ENCODE results near the gene TNFRSF8. TPM values are rescaled to one million over a fixed set of nuclear protein-coding genes. Genes with fewer than 3 reads are reported as not detected.

Gene TNFRSF8
- total and polyA plus RNA-seq, 2 donors, result 0.94 to 3.3 TPM

- WGBS, result 94% methylated on average over 3 of the region's 3 CpGs
- Histone ChIP-seq H3K9me3 (ENCODE audit: control insufficient read depth in 2 of 2, insufficient read depth in 1 of 2, low read length in 1 of 2) (no peaks in the 10 kb centered on the region), H3K27me3 (ENCODE audit: control insufficient read depth in 2 of 2, insufficient read depth in 1 of 2, low read length in 1 of 2) (no peaks in the 10 kb centered on the region), H3K4me1 (ENCODE audit: control insufficient read depth in 2 of 2, insufficient read depth in 2 of 2, low read length in 2 of 2) (peaks cover 2 to 6% of the 10 kb centered on the region in 2 donors), H3K4me3 (ENCODE audit: low read length in 2 of 2) (no peak overlapping the region), H3K27ac (ENCODE audit: low read depth in 1 of 2, low read length in 1 of 2) (no peak overlapping the region), H3K36me3 (ENCODE audit: control insufficient read depth in 2 of 2, insufficient read depth in 2 of 2, low read length in 1 of 2) (no peaks in the 10 kb centered on the region)
- no peak for DNase-seq (ENCODE audit: low read depth in 6 of 9, low spot score in 9 of 9)
Observed at GRCh38 chr1:12071892-12072291, 8.8 kb downstream of the TNFRSF8 start.

- no peak overlapping the region for H3K27ac ChIP-seq (ENCODE audit: low read depth in 1 of 2, low read length in 1 of 2)
- no peaks in the 10 kb centered on the region for H3K9me3 ChIP-seq (ENCODE audit: control insufficient read depth in 2 of 2, insufficient read depth in 1 of 2, low read length in 1 of 2)
- H3K4me1 ChIP-seq (ENCODE audit: control insufficient read depth in 2 of 2, insufficient read depth in 2 of 2, low read length in 2 of 2), result peaks cover 0 to 6% of the 10 kb centered on the region in 2 donors
- H3K36me3 ChIP-seq (ENCODE audit: control insufficient read depth in 2 of 2, insufficient read depth in 2 of 2, low read length in 1 of 2), result no peaks in the 10 kb centered on the region
- DNase-seq (ENCODE audit: low read depth in 6 of 9, low spot score in 9 of 9), result no peak
- H3K4me3 ChIP-seq (ENCODE audit: low read length in 2 of 2), result no peak overlapping the region
- no peaks in the 10 kb centered on the region for H3K27me3 ChIP-seq (ENCODE audit: control insufficient read depth in 2 of 2, insufficient read depth in 1 of 2, low read length in 1 of 2)
- 94% methylated on average over 8 of the region's 8 CpGs for WGBS
Observed at GRCh38 chr1:12072741-12073140, 9.6 kb downstream of the TNFRSF8 start.

- Histone ChIP-seq H3K9me3 (ENCODE audit: control insufficient read depth in 2 of 2, insufficient read depth in 1 of 2, low read length in 1 of 2) (no peaks in the 10 kb centered on the region), H3K27ac (ENCODE audit: low read depth in 1 of 2, low read length in 1 of 2) (no peak overlapping the region), H3K36me3 (ENCODE audit: control insufficient read depth in 2 of 2, insufficient read depth in 2 of 2, low read length in 1 of 2) (no peaks in the 10 kb centered on the region), H3K27me3 (ENCODE audit: control insufficient read depth in 2 of 2, insufficient read depth in 1 of 2, low read length in 1 of 2) (no peaks in the 10 kb centered on the region), H3K4me3 (ENCODE audit: low read length in 2 of 2) (no peak overlapping the region), H3K4me1 (ENCODE audit: control insufficient read depth in 2 of 2, insufficient read depth in 2 of 2, low read length in 2 of 2) (peaks cover 0 to 3% of the 10 kb centered on the region in 2 donors)
- 98% methylated on average over 15 of the region's 15 CpGs for WGBS
- no peak for DNase-seq (ENCODE audit: low read depth in 6 of 9, low spot score in 9 of 9)
Observed at GRCh38 chr1:12073796-12074195, 10.7 kb downstream of the TNFRSF8 start.

GRCh38 chr1:12075195-12076114, 12.4 kb downstream of the TNFRSF8 start:
- 95% methylated on average over 19 of the region's 19 CpGs for WGBS
- Histone ChIP-seq H3K27ac (ENCODE audit: low read depth in 1 of 2, low read length in 1 of 2) (no peak overlapping the region), H3K9me3 (ENCODE audit: control insufficient read depth in 2 of 2, insufficient read depth in 1 of 2, low read length in 1 of 2) (no peaks in the 10 kb centered on the region), H3K27me3 (ENCODE audit: control insufficient read depth in 2 of 2, insufficient read depth in 1 of 2, low read length in 1 of 2) (no peaks in the 10 kb centered on the region), H3K4me3 (ENCODE audit: low read length in 2 of 2) (no peak overlapping the region), H3K4me1 (ENCODE audit: control insufficient read depth in 2 of 2, insufficient read depth in 2 of 2, low read length in 2 of 2) (peaks cover 0 to 2% of the 10 kb centered on the region in 2 donors), H3K36me3 (ENCODE audit: control insufficient read depth in 2 of 2, insufficient read depth in 2 of 2, low read length in 1 of 2) (no peaks in the 10 kb centered on the region)
- no peak for DNase-seq (ENCODE audit: low read depth in 6 of 9, low spot score in 9 of 9)

- DNase-seq (ENCODE audit: low read depth in 6 of 9, low spot score in 9 of 9), result no peak
- Histone ChIP-seq H3K27ac (ENCODE audit: low read depth in 1 of 2, low read length in 1 of 2) (no peak overlapping the region), H3K4me1 (ENCODE audit: control insufficient read depth in 2 of 2, insufficient read depth in 2 of 2, low read length in 2 of 2) (no peaks in the 10 kb centered on the region), H3K9me3 (ENCODE audit: control insufficient read depth in 2 of 2, insufficient read depth in 1 of 2, low read length in 1 of 2) (peaks cover 0 to 3% of the 10 kb centered on the region in 2 donors), H3K36me3 (ENCODE audit: control insufficient read depth in 2 of 2, insufficient read depth in 2 of 2, low read length in 1 of 2) (no peaks in the 10 kb centered on the region), H3K27me3 (ENCODE audit: control insufficient read depth in 2 of 2, insufficient read depth in 1 of 2, low read length in 1 of 2) (no peaks in the 10 kb centered on the region), H3K4me3 (ENCODE audit: low read length in 2 of 2) (no peak overlapping the region)
- 98% methylated on average over 9 of the region's 9 CpGs for WGBS
Observed at GRCh38 chr1:12076425-12077005, 13.4 kb downstream of the TNFRSF8 start.

- H3K4me3 ChIP-seq (ENCODE audit: low read length in 2 of 2), result no peak overlapping the region
- no peaks in the 10 kb centered on the region for H3K27me3 ChIP-seq (ENCODE audit: control insufficient read depth in 2 of 2, insufficient read depth in 1 of 2, low read length in 1 of 2)
- H3K36me3 ChIP-seq (ENCODE audit: control insufficient read depth in 2 of 2, insufficient read depth in 2 of 2, low read length in 1 of 2), result no peaks in the 10 kb centered on the region
- H3K27ac ChIP-seq (ENCODE audit: low read depth in 1 of 2, low read length in 1 of 2), result no peak overlapping the region
- WGBS, result 97% methylated on average over 7 of the region's 7 CpGs
- H3K9me3 ChIP-seq (ENCODE audit: control insufficient read depth in 2 of 2, insufficient read depth in 1 of 2, low read length in 1 of 2), result peaks cover 0 to 11% of the 10 kb centered on the region in 2 donors
- DNase-seq (ENCODE audit: low read depth in 6 of 9, low spot score in 9 of 9), result no peak
- H3K4me1 ChIP-seq (ENCODE audit: control insufficient read depth in 2 of 2, insufficient read depth in 2 of 2, low read length in 2 of 2), result no peaks in the 10 kb centered on the region
Observed at GRCh38 chr1:12078575-12078937, 15.5 kb downstream of the TNFRSF8 start.

- DNase-seq (ENCODE audit: low read depth in 6 of 9, low spot score in 9 of 9), result peak in 1 of 9 donors; percentile 35
- H3K9me3 ChIP-seq (ENCODE audit: control insufficient read depth in 2 of 2, insufficient read depth in 1 of 2, low read length in 1 of 2), result peaks cover 0 to 11% of the 10 kb centered on the region in 2 donors
- H3K27ac ChIP-seq (ENCODE audit: low read depth in 1 of 2, low read length in 1 of 2), result no peak overlapping the region
- H3K36me3 ChIP-seq (ENCODE audit: control insufficient read depth in 2 of 2, insufficient read depth in 2 of 2, low read length in 1 of 2), result no peaks in the 10 kb centered on the region
- no peaks in the 10 kb centered on the region for H3K27me3 ChIP-seq (ENCODE audit: control insufficient read depth in 2 of 2, insufficient read depth in 1 of 2, low read length in 1 of 2)
- H3K4me1 ChIP-seq (ENCODE audit: control insufficient read depth in 2 of 2, insufficient read depth in 2 of 2, low read length in 2 of 2), result no peaks in the 10 kb centered on the region
- H3K4me3 ChIP-seq (ENCODE audit: low read length in 2 of 2), result no peak overlapping the region
- WGBS, result 78% methylated on average over 23 of the region's 23 CpGs
Observed at GRCh38 chr1:12078938-12079861, 16.1 kb downstream of the TNFRSF8 start.

GRCh38 chr1:12080156-12080555, 17.1 kb downstream of the TNFRSF8 start:
- Histone ChIP-seq H3K4me3 (ENCODE audit: low read length in 2 of 2) (no peak overlapping the region), H3K9me3 (ENCODE audit: control insufficient read depth in 2 of 2, insufficient read depth in 1 of 2, low read length in 1 of 2) (peaks cover 0 to 11% of the 10 kb centered on the region in 2 donors), H3K36me3 (ENCODE audit: control insufficient read depth in 2 of 2, insufficient read depth in 2 of 2, low read length in 1 of 2) (no peaks in the 10 kb centered on the region), H3K27me3 (ENCODE audit: control insufficient read depth in 2 of 2, insufficient read depth in 1 of 2, low read length in 1 of 2) (no peaks in the 10 kb centered on the region), H3K4me1 (ENCODE audit: control insufficient read depth in 2 of 2, insufficient read depth in 2 of 2, low read length in 2 of 2) (no peaks in the 10 kb centered on the region), H3K27ac (ENCODE audit: low read depth in 1 of 2, low read length in 1 of 2) (no peak overlapping the region)
- no peak for DNase-seq (ENCODE audit: low read depth in 6 of 9, low spot score in 9 of 9)
- WGBS, result 92% methylated on average over 6 of the region's 6 CpGs

Data from thymus (tissue), 11 donors.